AG09309 (cell line): ENCODE measurements around the gene PRKAR1A.

ENCODE experiments used
- DNase-seq: peaks from one replicate; pipeline ENCODE4 v3.0.0-alpha.2; 2010; ENCODE audit warnings: low read depth
- H3K4me3 ChIP-seq: 2 replicates; pipeline ENCODE4 v1.5.1; 2011; ENCODE audit warnings: mild to moderate bottlenecking, low read depth, low read length, moderate library complexity; ENCODE audit not compliant: control insufficient read depth
- TF ChIP-seq, protein P1 (sequence below): IDR thresholded peaks from 2 replicates; pipeline ENCODE4 v1.5.1; 2011; ENCODE audit warnings: mild to moderate bottlenecking, low read depth, low read length, inconsistent platforms; ENCODE audit not compliant: insufficient read depth, control insufficient read depth; ENCODE audit errors: missing control alignments

PRKAR1A gene

GRCh38 chr17:68512247-68512959, at the start of gene PRKAR1A:
PRKAR1A (plus strand) TSS chr17:68512430; CDS start chr17:68515400, 2,970 bp downstream.
- H3K4me3 ChIP-seq: peak within 1 kb of the TSS; percentile 57
- peak; percentile 77 for DNase-seq
- TF ChIP-seq, protein P1, sequence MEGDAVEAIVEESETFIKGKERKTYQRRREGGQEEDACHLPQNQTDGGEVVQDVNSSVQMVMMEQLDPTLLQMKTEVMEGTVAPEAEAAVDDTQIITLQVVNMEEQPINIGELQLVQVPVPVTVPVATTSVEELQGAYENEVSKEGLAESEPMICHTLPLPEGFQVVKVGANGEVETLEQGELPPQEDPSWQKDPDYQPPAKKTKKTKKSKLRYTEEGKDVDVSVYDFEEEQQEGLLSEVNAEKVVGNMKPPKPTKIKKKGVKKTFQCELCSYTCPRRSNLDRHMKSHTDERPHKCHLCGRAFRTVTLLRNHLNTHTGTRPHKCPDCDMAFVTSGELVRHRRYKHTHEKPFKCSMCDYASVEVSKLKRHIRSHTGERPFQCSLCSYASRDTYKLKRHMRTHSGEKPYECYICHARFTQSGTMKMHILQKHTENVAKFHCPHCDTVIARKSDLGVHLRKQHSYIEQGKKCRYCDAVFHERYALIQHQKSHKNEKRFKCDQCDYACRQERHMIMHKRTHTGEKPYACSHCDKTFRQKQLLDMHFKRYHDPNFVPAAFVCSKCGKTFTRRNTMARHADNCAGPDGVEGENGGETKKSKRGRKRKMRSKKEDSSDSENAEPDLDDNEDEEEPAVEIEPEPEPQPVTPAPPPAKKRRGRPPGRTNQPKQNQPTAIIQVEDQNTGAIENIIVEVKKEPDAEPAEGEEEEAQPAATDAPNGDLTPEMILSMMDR: no peak

DNA sequence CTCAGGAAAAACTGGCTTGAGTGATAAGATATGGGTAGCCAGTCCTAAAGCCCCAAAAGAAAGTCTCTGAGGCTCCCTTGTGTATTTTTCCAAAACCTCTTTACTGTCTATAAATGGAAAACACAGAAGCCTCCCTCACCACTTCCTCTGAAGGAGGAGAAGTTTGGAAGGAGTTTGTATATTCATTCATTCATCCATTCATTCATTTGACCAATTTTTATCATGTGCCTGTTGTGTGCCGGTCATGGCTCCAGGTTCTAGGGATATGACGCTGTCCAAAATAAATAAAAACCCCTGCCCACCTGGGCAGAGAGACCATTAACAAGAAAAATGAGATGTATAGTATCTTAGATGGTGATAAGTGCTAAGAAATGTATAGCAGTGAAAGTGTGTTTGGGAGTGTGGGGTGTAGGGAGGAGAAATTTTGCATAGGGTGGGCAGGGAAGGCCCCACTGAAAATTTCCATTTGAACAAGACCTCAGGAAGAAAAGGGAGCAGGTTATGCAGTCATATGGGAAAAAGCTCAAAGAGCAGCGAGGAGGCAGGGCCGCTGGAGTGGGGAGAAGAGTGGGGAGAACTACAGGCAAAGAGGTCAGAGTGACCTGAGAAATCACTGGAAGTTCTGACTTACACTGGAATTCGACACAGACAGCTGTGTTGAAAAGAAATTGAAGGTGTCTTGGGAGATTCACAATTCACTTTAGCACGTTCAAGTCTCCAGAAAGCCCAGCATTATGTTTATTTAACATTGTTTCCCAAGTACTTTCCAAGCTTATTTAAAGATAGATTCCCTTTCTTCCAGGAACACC, 48.8 kb upstream of the PRKAR1A start:
- TF ChIP-seq, protein P1: no peak
- no peak overlapping the region for H3K4me3 ChIP-seq
- DNase-seq: no peak

GRCh38 chr17:68468334-68468733, 43.9 kb upstream of the PRKAR1A start:
- H3K4me3 ChIP-seq: no peak overlapping the region
- no peak for DNase-seq
- TF ChIP-seq, protein P1: no peak

DNA sequence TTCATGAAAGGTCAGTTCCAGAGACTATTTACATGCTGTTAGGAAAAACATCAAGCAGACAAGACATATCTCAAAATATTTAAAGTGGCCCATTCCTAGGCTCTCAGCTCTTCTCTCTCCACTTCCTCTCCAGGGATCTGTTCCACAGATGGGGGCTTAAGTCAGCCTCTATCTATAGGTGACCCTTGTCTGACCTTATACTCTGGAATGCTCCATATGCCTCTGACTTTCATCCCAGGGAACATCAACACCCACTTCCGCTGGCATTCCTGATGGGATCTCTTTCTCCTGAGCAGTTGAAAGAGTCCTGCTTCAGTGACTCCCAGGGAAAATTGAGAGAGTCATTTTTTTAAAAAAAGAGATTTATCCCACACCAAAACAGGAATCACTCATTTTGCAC, 43.4 kb upstream of the PRKAR1A start:
- no peak overlapping the region for H3K4me3 ChIP-seq
- TF ChIP-seq, protein P1: no peak
- DNase-seq: no peak

- TF ChIP-seq, protein P1: no peak
- H3K4me3 ChIP-seq: no peak overlapping the region
- no peak for DNase-seq
Measured at GRCh38 chr17:68470961-68471360, 41.3 kb upstream of the PRKAR1A start.

DNA sequence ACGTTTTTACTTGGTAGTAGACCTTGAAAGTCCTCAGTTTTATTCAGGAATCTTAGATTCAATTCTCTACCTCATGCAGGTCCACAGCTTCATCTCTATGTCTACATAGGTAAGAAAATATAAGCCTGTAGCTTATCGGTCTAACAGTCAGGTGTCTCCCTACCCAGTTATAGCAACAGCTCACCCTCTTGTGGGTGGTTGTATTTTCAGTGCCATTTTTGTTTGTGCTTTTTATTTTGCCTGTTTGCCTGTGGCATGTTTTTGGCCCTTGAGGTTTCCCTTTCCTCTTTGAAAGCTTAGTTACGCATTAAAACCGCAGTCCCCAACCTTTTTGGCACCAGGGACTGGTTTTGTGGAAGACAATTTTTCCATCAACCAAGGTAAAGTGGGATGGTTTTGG, 31.3 kb upstream of the PRKAR1A start:
- TF ChIP-seq, protein P1: no peak
- no peak overlapping the region for H3K4me3 ChIP-seq
- no peak for DNase-seq
